Osteocyte (in vitro differentiated cells): Measurements from ENCODE around the gene SLC6A11. TPM values are rescaled to one million over a fixed set of nuclear protein-coding genes. Genes with fewer than 3 reads are reported as not detected.
A peak's percentile ranks its signal among the peaks of the same experiment; 100 is the strongest.

ENCODE experiments used
- DNase-seq: peaks from one replicate; pipeline ENCODE4 v3.0.0; 2021; ENCODE audit warnings: mixed read lengths; ENCODE audit not compliant: unreplicated experiment; ENCODE audit errors: extremely low spot score
- H3K27ac Mint-ChIP-seq: one replicate; pipeline ENCODE4 v1.8.0; 2021; ENCODE audit warnings: mild to moderate bottlenecking, mixed read lengths; ENCODE audit not compliant: unreplicated experiment
- H3K27me3 Mint-ChIP-seq: one replicate; pipeline ENCODE4 v1.8.0; 2021; ENCODE audit warnings: mixed read lengths; ENCODE audit not compliant: unreplicated experiment
- H3K36me3 Mint-ChIP-seq: one replicate; pipeline ENCODE4 v1.8.0; 2021; ENCODE audit warnings: mixed read lengths; ENCODE audit not compliant: unreplicated experiment
- H3K4me1 Mint-ChIP-seq: one replicate; pipeline ENCODE4 v1.8.0; 2021; ENCODE audit warnings: mixed read lengths; ENCODE audit not compliant: unreplicated experiment
- H3K4me3 Mint-ChIP-seq: one replicate; pipeline ENCODE4 v1.8.0; 2021; ENCODE audit warnings: mild to moderate bottlenecking, moderate library complexity, mixed read lengths; ENCODE audit not compliant: unreplicated experiment
- H3K9me3 Mint-ChIP-seq: one replicate; pipeline ENCODE4 v1.8.0; 2021; ENCODE audit warnings: mixed read lengths; ENCODE audit not compliant: unreplicated experiment
- total RNA-seq: library from RNA; stranded (reverse); gene quantifications from 2 replicates; pipeline ENCODE4 v1.2.1, GENCODE V29; 2021
- TF ChIP-seq, protein P1 (sequence below): fragments of 200-600 bp; sonication (generic); IDR thresholded peaks from 2 replicates; pipeline ENCODE4 v1.5.0; 2021; ENCODE audit warnings: antibody characterized with exemption, mild to moderate bottlenecking, moderate library complexity

The SLC6A11 gene
- total RNA-seq, 1 donor from 2014 or later: not detected

- Mint-ChIP-seq H3K27ac (peak overlapping the region; percentile 88), H3K9me3 (no peaks in the 10 kb centered on the region), H3K27me3 (peaks cover 24% of the 10 kb centered on the region), H3K4me3 (no peak overlapping the region), H3K4me1 (peaks cover 62% of the 10 kb centered on the region), H3K36me3 (peaks cover 2% of the 10 kb centered on the region)
- TF ChIP-seq, protein P1, sequence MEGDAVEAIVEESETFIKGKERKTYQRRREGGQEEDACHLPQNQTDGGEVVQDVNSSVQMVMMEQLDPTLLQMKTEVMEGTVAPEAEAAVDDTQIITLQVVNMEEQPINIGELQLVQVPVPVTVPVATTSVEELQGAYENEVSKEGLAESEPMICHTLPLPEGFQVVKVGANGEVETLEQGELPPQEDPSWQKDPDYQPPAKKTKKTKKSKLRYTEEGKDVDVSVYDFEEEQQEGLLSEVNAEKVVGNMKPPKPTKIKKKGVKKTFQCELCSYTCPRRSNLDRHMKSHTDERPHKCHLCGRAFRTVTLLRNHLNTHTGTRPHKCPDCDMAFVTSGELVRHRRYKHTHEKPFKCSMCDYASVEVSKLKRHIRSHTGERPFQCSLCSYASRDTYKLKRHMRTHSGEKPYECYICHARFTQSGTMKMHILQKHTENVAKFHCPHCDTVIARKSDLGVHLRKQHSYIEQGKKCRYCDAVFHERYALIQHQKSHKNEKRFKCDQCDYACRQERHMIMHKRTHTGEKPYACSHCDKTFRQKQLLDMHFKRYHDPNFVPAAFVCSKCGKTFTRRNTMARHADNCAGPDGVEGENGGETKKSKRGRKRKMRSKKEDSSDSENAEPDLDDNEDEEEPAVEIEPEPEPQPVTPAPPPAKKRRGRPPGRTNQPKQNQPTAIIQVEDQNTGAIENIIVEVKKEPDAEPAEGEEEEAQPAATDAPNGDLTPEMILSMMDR: no peak
- no peak for DNase-seq
These were observed 141.0 kb downstream of the SLC6A11 start for GRCh38 chr3:10956986-10957385.

- peaks cover 62% of the 10 kb centered on the region for H3K4me1 Mint-ChIP-seq
- DNase-seq: no peak
- no peak overlapping the region for H3K27ac Mint-ChIP-seq
- no peaks in the 10 kb centered on the region for H3K9me3 Mint-ChIP-seq
- no peak overlapping the region for H3K4me3 Mint-ChIP-seq
- TF ChIP-seq, protein P1: no peak
- peaks cover 2% of the 10 kb centered on the region for H3K36me3 Mint-ChIP-seq
- peaks cover 35% of the 10 kb centered on the region for H3K27me3 Mint-ChIP-seq
These were observed 142.1 kb downstream of the SLC6A11 start for GRCh38 chr3:10957976-10958749.

- peaks cover 43% of the 10 kb centered on the region for H3K4me1 Mint-ChIP-seq
- H3K36me3 Mint-ChIP-seq: no peaks in the 10 kb centered on the region
- TF ChIP-seq, protein P1: no peak
- no peak overlapping the region for H3K27ac Mint-ChIP-seq
- no peaks in the 10 kb centered on the region for H3K9me3 Mint-ChIP-seq
- peaks cover 24% of the 10 kb centered on the region for H3K27me3 Mint-ChIP-seq
- DNase-seq: no peak
- no peak overlapping the region for H3K4me3 Mint-ChIP-seq
These were observed 144.2 kb downstream of the SLC6A11 start for GRCh38 chr3:10960255-10960654.

DNA sequence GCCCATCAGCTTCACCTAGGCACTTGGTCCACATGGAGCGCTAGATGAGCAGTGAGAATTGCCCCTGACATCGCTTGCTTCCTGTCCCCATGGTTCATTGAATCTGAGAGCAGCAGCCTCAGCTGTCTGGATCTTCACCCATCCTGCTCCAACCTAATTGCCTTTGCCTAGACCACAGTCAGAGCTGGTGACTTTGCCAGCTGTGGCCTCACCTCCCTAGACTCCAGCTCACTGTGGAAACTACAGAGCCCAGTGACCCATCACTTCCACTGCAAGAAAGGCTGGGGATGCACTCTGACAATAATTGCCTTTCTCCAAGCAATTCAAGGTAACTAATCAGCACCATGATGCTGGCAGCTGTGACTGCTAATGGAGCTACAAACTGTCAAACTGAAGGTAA, 145.9 kb downstream of the SLC6A11 start:
- no peaks in the 10 kb centered on the region for H3K9me3 Mint-ChIP-seq
- no peak overlapping the region for H3K27ac Mint-ChIP-seq
- H3K36me3 Mint-ChIP-seq: peaks cover 3% of the 10 kb centered on the region
- H3K27me3 Mint-ChIP-seq: peaks cover 36% of the 10 kb centered on the region
- no peak for DNase-seq
- TF ChIP-seq, protein P1: no peak
- H3K4me3 Mint-ChIP-seq: no peak overlapping the region
- peaks cover 27% of the 10 kb centered on the region for H3K4me1 Mint-ChIP-seq

- no peak for DNase-seq
- Mint-ChIP-seq H3K27me3 (peaks cover 36% of the 10 kb centered on the region), H3K27ac (no peak overlapping the region), H3K36me3 (peaks cover 3% of the 10 kb centered on the region), H3K9me3 (no peaks in the 10 kb centered on the region), H3K4me1 (peaks cover 24% of the 10 kb centered on the region), H3K4me3 (no peak overlapping the region)
- TF ChIP-seq, protein P1: no peak
These were observed 146.5 kb downstream of the SLC6A11 start for GRCh38 chr3:10962481-10963036.
